ENCODE measurements around the gene MEGF11. TPM values are rescaled to one million over a fixed set of nuclear protein-coding genes. Genes with fewer than 3 reads are reported as not detected.

Gene MEGF11
- polyA plus RNA-seq, 2 of the 4 experiments (the other 2 are of a cell fraction): 0.25 to 0.31 TPM

GRCh38 chr15:66219339-66219738 lies 34.2 kb downstream of the MEGF11 start:
- DNase-seq (ENCODE audit: low read depth in 1 of 2, low spot score in 1 of 2) (no peak), FAIRE-seq (peak; percentile 61), ATAC-seq (no peak)
- no peaks in the 10 kb centered on the region for H3K9me3 ChIP-seq
- no peak overlapping the region for H3K4me3 ChIP-seq
- no peaks in the 10 kb centered on the region for H3K4me1 ChIP-seq
- CTCF ChIA-PET: no interaction called here
- TF ChIP-seq ELK1 (IDR thresholded peaks at IDR 0.05; ENCODE audit: low read depth, low read length) (no peak), PBX3 (IDR thresholded peaks at IDR 0.05) (no peak), RFX5 (IDR thresholded peaks at IDR 0.05) (no peak), CHD4 (IDR thresholded peaks at IDR 0.05; ENCODE audit: borderline replicate concordance) (no peak), CEBPB (IDR thresholded peaks at IDR 0.05) (no peak), JUNB (IDR thresholded peaks at IDR 0.05) (no peak), GATA3 (IDR thresholded peaks at IDR 0.05; ENCODE audit: borderline replicate concordance) (no peak)
- H3K27ac ChIP-seq: no peak overlapping the region
- no peak overlapping the region for H3K4me2 ChIP-seq
- POLR2A ChIA-PET: no interaction called here
- 49% methylated on average over 2 of the region's 2 CpGs for WGBS (ENCODE audit: missing lambda C conversion rate)

- Histone ChIP-seq H3K27ac (no peak overlapping the region), H3K9me3 (no peaks in the 10 kb centered on the region), H3K4me1 (no peaks in the 10 kb centered on the region), H3K4me2 (no peak overlapping the region), H3K4me3 (no peak overlapping the region)
- 20% methylated on average over 2 of the region's 2 CpGs for WGBS (ENCODE audit: missing lambda C conversion rate)
- CTCF ChIA-PET: interaction anchor here (1.9 kb wide), 1 partner anchor 12 kb away, joined by 6 read pairs; no protein-coding TSS in a partner anchor
- FAIRE-seq (no peak), DNase-seq (ENCODE audit: low read depth in 1 of 2, low spot score in 1 of 2) (no peak), ATAC-seq (no peak)
- POLR2A ChIA-PET: no interaction called here
- TF ChIP-seq TFCP2L1 (CRISPR knock-in tag; IDR thresholded peaks at IDR 0.05) (no peak), EHF (CRISPR knock-in tag; IDR thresholded peaks at IDR 0.05) (no peak), USF2 (IDR thresholded peaks at IDR 0.05) (no peak), MYC (IDR thresholded peaks at IDR 0.05; ENCODE audit: borderline replicate concordance, low read length) (no peak), SMC3 (IDR thresholded peaks at IDR 0.05) (no peak), HES2 (IDR thresholded peaks at IDR 0.05) (no peak), MAX (IDR thresholded peaks at IDR 0.05) (no peak)
Observed at GRCh38 chr15:66216806-66217205, 36.7 kb downstream of the MEGF11 start.

GRCh38 chr15:66215811-66216210 lies 37.7 kb downstream of the MEGF11 start:
- ChIA-PET CTCF (interaction anchor here (1.0 to 1.3 kb wide), 2 partner anchors 24 to 26 kb away, joined by 3 read pairs; no protein-coding TSS in a partner anchor), POLR2A (no interaction called here)
- H3K4me3 ChIP-seq: no peak overlapping the region
- WGBS (ENCODE audit: missing lambda C conversion rate): 41% methylated on average over 4 of the region's 4 CpGs
- H3K4me1 ChIP-seq: no peaks in the 10 kb centered on the region
- no peak overlapping the region for H3K27ac ChIP-seq
- H3K4me2 ChIP-seq: no peak overlapping the region
- no peaks in the 10 kb centered on the region for H3K9me3 ChIP-seq
- no peak for DNase-seq (ENCODE audit: low read depth in 1 of 2, low spot score in 1 of 2)
- no peak for TF ChIP-seq HMGXB4 (CRISPR knock-in tag; IDR thresholded peaks at IDR 0.05; ENCODE audit: borderline replicate concordance)
- TF ChIP-seq ZNF302 (CRISPR knock-in tag; IDR thresholded peaks at IDR 0.05): no peak
- TF ChIP-seq RAD21 (conservative IDR thresholded peaks at IDR 0.05 in 1 of 2, IDR thresholded peaks at IDR 0.05 in 1 of 2): no peak
- no peak for TF ChIP-seq ELK1 (IDR thresholded peaks at IDR 0.05; ENCODE audit: low read depth, low read length)
- TF ChIP-seq SMC3 (IDR thresholded peaks at IDR 0.05): no peak
- TF ChIP-seq PBX3 (IDR thresholded peaks at IDR 0.05): no peak
- no peak for TF ChIP-seq ZSCAN20 (CRISPR knock-in tag; IDR thresholded peaks at IDR 0.05)
- no peak for TF ChIP-seq NR3C1 (IDR thresholded peaks at IDR 0.05)
- TF ChIP-seq TP53 (CRISPR knock-in tag; IDR thresholded peaks at IDR 0.05): no peak
- no peak for TF ChIP-seq HOXA7 (CRISPR knock-in tag; IDR thresholded peaks at IDR 0.05)
- no peak for TF ChIP-seq HDAC2 (IDR thresholded peaks at IDR 0.05)
- TF ChIP-seq HOXB5 (CRISPR knock-in tag; IDR thresholded peaks at IDR 0.05): no peak
- TF ChIP-seq JUNB (IDR thresholded peaks at IDR 0.05): no peak
- TF ChIP-seq SREBF2 (IDR thresholded peaks at IDR 0.05): no peak
- TF ChIP-seq MYC (IDR thresholded peaks at IDR 0.05; ENCODE audit: borderline replicate concordance, low read length): no peak
- TF ChIP-seq POLR2A (IDR thresholded peaks at IDR 0.05; ENCODE audit: low read length): no peak
- TF ChIP-seq ESRRA (IDR thresholded peaks at IDR 0.05; ENCODE audit: borderline replicate concordance, low read length): no peak
- no peak for TF ChIP-seq CEBPB (IDR thresholded peaks at IDR 0.05)
- ATAC-seq: no peak
- FAIRE-seq: no peak
